Amniotic epithelial cell (primary cell): ENCODE data around the gene FOXN3.

Source experiments
- DNase-seq: peaks from one replicate; pipeline ENCODE4 v3.0.0-alpha.2; 2010; ENCODE audit warnings: low read depth

The FOXN3 gene

GRCh38 chr14:89382901-89383845 is 33.9 kb downstream of the FOXN3 start:
- DNase-seq, result no peak

- DNase-seq, result no peak
These were observed 34.5 kb downstream of the FOXN3 start for GRCh38 chr14:89382487-89382886.

DNA sequence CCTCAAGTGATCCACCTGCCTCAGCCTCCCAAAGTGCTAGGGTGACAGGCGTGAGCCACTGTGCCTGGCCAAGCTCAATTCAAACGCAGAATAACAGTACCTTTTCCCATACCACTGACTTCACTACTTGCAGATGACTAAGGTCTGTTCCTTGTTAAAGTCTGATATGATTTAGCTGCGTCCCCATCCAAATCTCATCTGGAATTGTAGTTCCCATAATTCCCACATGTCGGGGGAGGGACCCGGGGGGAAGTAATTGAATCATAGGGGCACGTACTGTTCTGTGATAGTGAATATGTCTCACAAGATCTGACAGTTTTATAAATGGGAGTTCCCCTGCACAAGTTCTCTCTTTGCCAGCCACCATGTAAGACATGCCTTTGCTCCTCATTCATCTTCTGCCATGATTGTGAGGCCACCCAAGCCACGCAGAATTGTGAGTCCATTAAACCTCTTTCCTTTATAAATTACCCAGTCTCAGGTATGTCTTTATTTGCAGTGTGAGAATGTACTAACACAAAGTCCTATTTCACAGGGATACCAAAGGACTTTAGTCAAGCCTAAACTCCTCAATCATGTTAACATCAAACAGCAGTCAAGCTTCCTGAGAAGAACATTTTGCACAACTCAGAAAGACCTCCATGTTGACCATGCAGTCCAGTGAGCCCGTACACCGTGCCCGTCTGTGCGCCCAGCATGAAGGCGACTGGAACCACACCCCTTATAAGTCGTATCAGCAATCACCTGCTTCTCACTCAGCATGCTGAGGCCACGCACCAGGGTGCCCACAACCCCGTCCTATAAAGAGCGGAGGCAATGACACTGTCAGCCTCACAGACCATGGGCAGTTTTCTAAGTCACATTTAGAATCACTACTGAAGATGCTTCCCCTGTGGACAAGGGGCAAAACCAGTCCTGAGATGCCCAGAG is 36.9 kb downstream of the FOXN3 start:
- no peak for DNase-seq

DNA sequence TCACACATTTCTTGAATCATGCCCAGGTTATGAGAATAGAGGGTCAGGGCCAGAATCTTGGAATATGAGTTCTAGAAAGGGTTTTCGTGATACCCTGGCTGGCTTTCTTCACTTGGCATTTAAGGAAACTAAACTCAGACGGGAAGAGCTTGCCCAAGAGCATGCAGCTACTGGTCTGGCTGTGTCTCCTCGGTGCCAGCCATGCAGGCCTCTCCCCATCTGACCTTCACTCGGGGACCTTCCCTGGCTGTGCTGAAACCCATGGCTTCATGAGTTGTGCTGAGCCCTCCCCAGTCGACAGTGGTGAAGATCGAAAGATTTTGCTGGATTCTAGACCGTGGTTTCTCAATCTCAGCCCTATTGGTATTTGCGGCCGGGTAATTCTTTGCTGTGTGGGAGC is 38.0 kb downstream of the FOXN3 start:
- no peak for DNase-seq

- DNase-seq, result peak; percentile 72
These were observed 38.9 kb downstream of the FOXN3 start for GRCh38 chr14:89378119-89378518.

DNA sequence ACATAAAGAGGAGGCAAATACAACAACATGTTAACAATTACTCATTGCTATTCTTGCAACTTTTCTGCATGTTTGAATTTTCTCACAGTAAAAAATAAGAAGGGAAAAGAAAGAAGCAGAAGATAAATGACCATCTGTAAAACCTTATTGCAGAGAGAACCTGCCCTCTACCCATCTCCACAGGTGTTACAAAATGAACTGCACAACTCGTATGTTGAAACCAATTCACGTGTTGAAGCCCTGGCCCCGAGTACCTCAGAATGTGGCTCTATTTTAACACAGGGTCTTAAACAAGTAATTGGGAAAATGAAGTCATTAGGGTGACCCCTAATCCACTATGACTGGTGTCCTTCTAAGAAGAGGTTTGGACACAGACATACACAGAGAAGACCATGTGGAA is 39.5 kb downstream of the FOXN3 start:
- DNase-seq, result no peak

DNA sequence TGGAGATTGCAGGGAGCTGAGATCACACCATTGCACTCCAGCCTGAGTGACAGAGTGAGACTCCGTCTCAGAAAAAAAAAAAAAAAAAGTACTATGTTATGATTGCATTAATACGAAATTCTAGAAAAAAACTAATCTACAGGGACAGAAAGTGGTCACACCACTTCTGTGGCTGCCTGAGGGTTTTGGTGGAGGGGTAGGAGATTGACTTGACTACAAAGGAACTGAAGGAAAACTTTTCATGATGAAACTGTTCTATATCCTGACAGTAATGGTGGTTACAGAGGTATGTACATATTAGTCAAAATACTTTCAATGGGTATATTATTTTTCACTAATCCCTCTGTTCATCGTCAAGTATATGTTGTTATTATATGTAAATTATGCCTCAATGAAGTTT is 42.1 kb downstream of the FOXN3 start:
- DNase-seq, result no peak

- DNase-seq, result no peak
These were observed 43.8 kb downstream of the FOXN3 start for GRCh38 chr14:89373185-89373584.

GRCh38 chr14:89372512-89372883 is 44.5 kb downstream of the FOXN3 start:
- DNase-seq, result no peak

GRCh38 chr14:89371585-89372511 is 45.2 kb downstream of the FOXN3 start:
- no peak for DNase-seq

DNA sequence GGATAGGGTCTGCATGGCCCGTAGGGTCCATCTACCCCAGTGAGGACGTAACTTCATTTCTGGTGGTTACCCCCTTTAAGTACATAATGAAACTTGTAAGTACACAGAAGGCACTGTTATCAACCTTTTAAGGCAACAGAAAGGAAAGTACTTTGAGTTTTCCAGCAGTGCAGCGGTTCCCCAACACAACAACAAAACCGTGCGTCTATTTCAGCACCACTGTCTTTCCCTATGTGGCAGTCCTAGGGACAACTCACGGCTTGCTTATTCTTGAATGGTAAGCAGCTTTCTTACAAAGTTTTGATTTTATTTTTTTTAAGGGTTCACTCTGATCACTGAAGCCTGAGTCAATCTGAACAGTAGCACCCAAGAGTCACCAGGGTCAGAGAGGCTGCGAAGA is 46.3 kb downstream of the FOXN3 start:
- no peak for DNase-seq

GRCh38 chr14:89370381-89370780 is 46.7 kb downstream of the FOXN3 start:
- DNase-seq, result no peak

DNA sequence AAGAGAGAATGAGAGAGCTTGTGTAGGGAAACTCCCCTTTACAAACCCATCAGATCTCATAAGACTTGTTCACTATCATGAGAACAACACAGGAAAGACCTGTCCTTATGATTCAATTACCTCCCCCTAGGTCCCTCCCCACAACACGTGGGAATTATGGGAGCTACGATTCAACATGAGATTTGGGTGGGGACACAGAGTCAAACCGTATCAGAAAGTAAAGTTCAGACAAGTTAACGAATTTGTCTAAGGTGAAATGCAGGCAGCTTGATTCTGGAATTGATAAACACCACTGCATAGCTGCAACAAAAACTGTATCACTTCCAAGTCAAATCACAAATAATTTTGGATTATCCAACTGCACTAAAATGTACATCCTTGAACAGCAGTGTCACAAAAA is 47.4 kb downstream of the FOXN3 start:
- DNase-seq, result no peak

- no peak for DNase-seq
These were observed 48.2 kb downstream of the FOXN3 start for GRCh38 chr14:89368490-89369477.

GRCh38 chr14:89367779-89368120 is 49.3 kb downstream of the FOXN3 start:
- DNase-seq, result no peak

DNA sequence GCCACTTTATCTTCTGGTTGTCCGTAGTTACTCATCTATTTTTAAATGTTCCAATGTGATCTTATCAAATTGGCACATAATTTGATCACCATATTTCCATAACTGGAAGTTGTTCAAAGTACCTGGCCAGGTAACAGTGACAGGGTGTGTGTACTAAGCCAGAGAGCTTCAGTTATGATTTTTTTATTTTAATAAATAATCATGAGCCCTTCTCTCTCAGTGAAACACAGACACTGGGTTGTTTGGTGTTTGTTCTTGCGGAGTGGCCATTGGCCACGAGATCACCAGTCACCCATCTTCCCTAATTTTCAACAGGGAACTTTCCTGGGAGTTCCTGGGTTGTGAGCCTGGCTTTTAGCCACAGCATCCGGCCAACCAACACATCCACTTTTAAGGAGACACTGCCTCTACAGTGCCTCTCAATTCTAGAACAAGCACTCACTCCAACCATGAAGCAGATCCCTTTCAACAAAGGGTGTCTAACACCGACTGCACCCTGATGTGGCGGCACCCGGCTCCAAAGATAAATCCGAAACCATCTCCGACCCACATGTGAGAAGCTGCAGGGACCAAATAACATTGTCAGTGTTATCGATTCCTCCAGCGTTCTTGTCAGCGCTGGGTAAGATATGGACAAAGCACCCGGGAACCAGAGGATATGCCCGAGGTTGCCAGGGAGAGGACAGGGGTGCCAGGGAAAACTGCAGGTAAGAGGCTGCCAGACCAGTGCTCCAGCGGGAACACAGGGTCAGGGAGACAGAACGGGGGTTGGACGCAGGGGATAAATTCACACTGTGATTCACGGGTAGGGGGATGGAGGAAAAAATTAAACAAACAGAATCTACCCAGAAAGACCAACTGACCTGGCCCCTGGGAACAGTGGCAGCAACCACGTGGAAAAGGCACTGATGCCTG is 49.9 kb downstream of the FOXN3 start:
- DNase-seq, result no peak

GRCh38 chr14:89365061-89365801 is 51.8 kb downstream of the FOXN3 start:
- DNase-seq, result no peak

DNA sequence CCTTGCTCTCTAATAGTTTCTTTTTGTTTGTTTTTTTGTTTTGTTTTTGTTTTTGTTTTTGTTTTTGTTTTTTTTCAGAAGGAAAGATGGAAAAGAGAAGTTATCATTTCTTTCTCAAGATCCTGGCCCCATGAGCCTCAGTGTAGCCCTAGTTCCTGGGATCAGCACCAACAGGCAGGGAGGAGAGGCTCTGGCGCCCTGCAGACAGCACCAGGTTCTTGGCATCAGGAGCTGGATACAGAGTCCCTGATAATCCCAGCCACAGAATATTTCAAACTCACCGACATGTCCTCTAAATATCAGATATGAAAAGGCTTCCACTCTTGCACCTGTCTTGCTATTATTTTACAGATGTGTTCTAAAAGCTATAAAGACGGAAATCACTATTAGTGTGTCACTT is 52.7 kb downstream of the FOXN3 start:
- no peak for DNase-seq

- no peak for DNase-seq
These were observed 56.8 kb downstream of the FOXN3 start for GRCh38 chr14:89360277-89360676.
